ENCODE data around the gene IL23R.

Gene IL23R

GRCh38 chr1:67149179-67149770, 17.0 kb upstream of the IL23R start:
- peak; percentile 66 for DNase-seq (ENCODE audit: low spot score)

DNA sequence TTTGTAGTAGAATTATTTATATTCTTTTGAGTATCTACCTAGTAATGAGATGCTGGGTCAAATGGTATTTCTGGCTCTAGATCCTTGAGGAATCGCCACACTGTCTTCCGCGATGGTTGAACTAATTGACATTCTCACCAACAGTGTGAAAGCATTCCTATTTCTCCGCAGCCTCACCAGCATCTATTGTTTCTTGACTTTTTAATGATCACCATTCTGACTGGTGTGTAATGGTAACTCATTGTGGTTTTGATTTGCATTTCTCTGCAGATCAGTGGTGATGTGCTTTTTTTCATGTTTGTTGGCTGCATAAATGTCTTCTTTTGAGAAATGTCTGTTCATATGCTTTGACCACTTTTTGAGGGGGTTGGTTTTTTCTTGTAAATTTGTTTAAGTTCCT, 15.3 kb upstream of the IL23R start:
- no peak for DNase-seq (ENCODE audit: low spot score)

- DNase-seq (ENCODE audit: low spot score): no peak
Measured at GRCh38 chr1:67158401-67158800, 7.9 kb upstream of the IL23R start.

DNA sequence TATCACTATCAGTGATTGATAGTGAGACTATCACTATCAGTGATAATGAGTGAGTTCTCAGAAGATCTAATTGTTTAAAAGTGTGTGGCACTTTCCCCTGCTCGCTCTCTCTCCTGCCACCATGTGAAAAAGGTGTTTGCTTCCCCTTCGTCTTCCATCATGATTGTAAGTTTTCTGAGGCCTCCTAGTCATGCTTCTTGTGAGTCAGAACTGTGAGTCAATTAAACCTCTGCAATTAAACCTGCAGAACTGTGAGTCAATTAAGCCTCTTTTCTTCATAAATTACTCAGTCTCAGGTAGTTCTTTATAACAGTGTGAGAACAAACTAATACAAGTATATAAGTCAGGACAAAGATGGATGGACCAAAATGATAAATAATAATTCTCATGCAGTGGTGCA, 7.0 kb upstream of the IL23R start:
- no peak for DNase-seq (ENCODE audit: low spot score)

DNA sequence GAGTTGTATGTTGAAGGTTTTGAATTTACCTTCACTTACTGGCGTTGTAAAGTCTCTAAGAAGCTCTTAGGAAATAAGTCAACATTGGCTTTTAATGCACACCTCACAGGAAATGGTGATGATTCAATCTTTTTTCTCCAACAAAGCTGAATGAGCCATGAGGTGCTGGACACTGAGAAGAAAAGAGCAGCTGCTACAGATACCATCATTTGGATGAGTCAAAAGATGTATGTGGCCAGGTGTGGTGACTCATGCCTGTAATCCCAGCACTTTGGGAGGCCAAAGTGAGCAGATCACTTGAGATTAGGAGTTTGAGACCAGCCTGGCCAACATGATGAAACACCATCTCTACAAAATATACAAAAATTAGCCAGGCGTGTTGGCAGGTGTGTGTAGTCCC, 3.3 kb upstream of the IL23R start:
- DNase-seq (ENCODE audit: low spot score): no peak

DNA sequence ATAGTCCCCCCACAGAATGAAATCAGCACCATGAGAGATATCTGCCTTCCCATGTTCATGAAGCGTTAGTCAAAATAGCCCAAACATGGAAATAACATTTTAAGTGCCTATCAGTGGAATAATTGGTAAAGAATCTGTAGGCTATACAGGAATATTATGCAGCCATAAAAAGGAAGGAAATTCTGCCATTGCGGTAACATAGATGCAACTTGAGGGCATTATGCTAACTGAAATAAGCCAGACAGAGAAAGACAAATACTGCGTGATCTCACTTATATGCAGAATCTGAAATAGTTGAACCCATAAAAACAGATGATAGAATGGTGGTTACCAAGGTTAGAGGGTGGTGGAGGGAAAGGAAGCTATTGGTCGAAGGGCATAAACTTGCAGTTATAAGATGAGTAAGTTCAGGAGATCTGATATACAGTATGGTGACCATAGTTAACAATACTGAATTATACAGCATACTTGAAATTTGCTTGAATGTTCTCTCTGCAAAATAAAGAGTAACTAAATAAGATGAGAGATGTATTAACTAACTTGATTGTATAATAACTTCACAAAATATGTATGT, 699 bp upstream of the IL23R start:
- DNase-seq (ENCODE audit: low spot score): no peak

- DNase-seq (ENCODE audit: low spot score): no peak
Measured at GRCh38 chr1:67169496-67169895, 3.2 kb downstream of the IL23R start.

DNA sequence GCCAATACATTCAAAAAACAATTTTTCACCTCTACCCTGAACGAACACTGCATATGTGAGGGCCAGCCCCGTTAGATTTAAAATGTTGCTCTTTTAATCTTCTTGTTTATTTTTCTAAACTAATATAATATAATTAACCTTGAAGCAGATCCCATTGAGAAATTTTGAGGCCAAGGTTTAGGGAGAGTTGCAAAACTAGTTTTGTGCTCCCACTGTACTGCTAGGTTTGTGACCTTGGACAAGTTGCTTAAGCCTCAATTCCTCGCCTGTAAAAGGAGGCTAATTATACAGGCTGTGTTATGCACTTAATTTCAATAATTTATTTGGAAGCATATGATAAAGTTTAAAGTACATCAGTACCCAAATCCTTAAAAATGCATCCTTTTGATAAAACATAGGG, 3.7 kb downstream of the IL23R start:
- no peak for DNase-seq (ENCODE audit: low spot score)

DNA sequence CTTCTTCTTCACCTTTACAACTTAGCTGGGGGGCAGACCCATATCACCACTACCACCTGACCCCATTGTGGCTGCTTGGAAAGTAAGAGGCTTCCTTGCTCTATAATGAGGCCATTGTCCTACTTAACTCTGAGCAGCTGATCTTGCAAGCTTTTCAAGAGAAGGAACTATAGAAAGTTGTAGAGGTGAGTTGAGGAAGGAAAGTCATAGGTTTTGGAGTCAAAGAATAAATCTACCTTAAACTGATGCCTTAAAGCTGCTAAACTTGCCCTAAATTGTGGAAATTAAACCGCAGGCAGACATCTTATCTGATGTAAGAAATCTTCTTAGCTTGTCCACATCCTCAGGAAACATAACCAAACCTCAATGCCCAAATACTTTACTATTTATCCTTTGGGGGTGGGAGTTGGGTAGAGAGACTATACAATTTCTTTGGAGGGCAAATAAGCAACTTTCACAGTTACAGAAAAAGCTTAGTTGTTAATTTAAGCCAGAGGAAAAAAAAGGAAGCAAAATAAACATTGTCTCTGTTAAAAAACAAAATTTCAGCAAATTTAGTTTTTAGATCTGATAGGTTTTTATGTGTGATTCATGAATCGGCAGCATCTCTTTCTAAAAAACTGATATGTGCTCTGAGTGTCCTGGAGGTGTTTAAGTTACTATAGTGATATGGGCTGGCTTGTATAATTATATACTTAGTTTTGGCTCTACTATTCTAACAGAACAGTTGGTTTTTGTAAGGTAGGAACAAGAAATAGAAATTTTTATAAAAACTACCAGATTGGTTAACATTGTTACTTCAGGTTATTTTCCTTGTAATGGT, 4.7 kb downstream of the IL23R start:
- DNase-seq (ENCODE audit: low spot score): no peak

DNA sequence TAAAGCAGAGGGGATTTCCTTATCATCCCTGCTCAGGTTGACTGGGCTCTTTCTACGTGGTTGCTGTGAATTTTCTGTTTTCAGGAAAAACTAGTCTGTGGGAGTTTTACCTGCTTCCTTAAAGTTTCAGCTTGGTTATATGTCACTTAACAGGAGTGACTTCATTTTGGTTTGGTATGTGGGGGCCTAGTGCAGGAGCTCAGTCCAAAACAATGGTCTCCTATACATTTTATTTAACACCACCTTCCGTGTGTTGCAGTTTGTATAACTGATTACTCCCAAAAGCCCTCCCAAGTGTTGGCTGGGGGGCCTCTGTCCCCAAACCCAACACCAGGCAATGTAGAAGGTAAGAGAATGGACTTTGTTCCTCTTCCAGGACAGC, 5.3 kb downstream of the IL23R start:
- no peak for DNase-seq (ENCODE audit: low spot score)

DNA sequence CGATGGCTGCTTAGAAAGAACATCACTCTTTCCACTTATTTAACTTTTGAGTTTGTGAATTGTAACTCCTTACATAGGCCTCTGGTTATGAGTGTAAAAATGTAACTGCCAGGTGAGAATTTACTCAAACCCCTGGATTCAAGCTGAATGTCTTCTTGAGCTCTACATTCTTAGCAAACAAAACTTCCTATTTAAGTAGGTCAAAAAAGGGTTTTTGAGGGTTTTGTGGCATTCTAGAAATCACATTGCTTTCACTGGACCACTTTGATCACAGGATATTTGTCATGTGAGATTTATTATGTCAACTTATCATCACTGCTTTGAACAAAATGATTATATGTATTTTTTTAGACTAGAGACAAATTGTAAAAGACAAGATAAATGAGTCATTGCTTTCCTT, 5.7 kb downstream of the IL23R start:
- DNase-seq (ENCODE audit: low spot score): no peak

GRCh38 chr1:67173988-67174387, 7.7 kb downstream of the IL23R start:
- DNase-seq (ENCODE audit: low spot score): no peak

- no peak for DNase-seq (ENCODE audit: low spot score)
Measured at GRCh38 chr1:67174716-67175284, 8.5 kb downstream of the IL23R start.

DNA sequence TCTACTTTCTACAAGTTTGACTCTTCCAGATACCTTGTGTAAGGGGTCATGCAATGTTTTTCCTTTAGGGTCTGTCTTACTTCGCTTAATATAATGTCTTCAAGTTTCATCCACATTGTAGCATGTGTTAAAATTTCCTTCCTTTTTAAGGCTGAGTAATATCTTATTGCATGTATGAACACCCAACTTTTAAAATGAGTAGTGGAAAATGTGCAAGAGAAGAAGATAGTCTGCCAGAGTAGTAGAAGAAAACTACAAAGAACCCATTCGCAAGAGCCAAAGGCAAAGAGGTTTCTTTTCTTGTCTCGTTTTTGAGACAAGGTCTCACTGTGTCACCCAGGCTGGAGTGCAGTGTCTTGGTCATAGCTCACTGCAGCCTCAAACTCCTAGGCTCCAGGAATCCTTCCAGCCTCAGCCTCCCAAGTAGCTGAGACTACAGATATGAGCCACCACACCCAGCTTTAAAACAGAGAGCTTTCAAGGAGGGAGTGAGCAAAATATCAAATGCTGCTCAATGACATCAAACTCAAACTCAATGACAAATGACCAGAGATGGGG, 9.4 kb downstream of the IL23R start:
- DNase-seq (ENCODE audit: low spot score): no peak

- no peak for DNase-seq (ENCODE audit: low spot score)
Measured at GRCh38 chr1:67184838-67185421, 18.7 kb downstream of the IL23R start.

DNA sequence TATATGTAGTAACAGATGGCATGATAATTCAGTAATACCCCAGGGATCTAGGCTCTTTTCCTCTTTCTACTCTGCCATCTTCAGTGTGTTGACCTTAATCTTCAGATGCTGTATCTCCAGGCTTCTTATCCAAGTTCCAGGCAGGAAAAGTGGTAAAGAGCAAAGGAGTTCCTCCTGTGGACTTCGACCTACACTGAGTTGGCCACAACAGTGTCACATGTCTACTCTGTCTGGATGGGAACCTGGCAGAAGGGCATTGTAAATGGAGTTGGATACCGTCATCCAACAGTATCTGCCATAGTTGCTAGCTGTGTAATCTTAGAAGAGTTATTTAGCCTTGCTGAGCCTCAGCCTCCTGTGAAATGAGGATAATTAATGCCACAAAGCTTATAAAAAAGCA, 21.9 kb downstream of the IL23R start:
- DNase-seq (ENCODE audit: low spot score): no peak

DNA sequence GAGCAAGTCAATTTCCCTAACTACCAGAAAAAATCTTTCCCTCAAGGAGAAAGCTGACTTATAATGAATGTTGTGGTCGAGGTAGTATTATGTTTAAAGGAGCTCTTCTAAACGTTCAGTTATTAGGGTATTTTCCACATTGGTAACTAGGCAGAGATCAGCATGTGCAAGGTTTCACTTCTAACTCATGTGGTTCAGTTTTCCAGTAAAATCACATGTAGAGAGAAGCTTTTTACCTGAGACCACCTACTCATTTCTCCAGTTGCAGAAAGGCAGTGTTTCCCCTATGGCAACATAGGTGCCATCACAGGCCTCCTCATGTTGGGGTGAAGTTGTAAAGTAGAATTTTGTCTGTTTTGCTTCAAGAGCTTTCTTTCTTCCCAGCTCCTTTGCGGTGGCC, 23.7 kb downstream of the IL23R start:
- DNase-seq (ENCODE audit: low spot score): no peak

DNA sequence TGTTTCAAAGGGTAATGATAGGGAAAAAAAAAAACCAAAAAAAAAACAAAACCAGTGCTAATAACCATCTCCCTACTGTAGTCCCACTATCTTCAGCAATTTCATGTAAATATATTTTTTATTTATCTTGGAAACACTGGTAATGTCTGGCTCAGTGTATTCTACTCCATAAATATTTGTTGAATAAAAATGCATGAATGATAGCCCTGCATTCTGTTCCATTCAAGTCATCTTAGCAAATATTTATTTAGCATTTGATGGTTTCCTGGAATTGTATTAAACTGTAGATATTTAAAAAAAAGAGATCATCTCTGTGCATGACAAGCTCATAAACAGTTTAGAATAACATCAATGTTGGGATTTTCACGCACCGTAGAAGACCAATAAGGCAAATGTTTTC, 24.2 kb downstream of the IL23R start:
- no peak for DNase-seq (ENCODE audit: low spot score)

DNA sequence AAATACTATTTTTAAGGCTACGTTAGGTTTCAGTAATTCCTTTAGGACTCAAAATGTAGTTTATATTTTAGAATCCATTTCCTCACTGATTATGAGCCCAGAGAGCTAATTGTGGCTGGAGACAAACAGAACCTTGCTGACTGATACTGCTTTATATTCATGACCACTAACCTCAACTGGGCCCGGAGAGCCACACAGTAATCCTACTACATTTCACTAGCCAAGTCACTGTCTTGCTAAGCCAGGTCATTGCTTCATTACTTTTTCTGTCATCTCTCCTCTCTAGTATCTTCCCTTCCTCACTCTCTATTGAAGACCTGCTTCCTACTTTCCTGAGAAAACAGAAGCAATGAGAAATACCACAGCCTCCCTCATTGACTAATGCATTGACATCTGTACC, 24.7 kb downstream of the IL23R start:
- DNase-seq (ENCODE audit: low spot score): no peak

- DNase-seq (ENCODE audit: low spot score): no peak
Measured at GRCh38 chr1:67191668-67192520, 25.6 kb downstream of the IL23R start.

GRCh38 chr1:67192902-67193301, 26.6 kb downstream of the IL23R start:
- no peak for DNase-seq (ENCODE audit: low spot score)

Data from SK-N-DZ (cell line).